GM21576 (cell line): Measurements from ENCODE around the gene EIF4G2.
"Not testable (repeated sequence)": the region's sequence is repeated elsewhere in the genome, so short reads cannot be mapped to it uniquely, and the experiment has no call there.

Experiments
- ATAC-seq: cut with Tn5 transposase; IDR thresholded peaks from one replicate; pipeline ENCODE4 v1.9.1; 2021; ENCODE audit warnings: mild to moderate bottlenecking, moderate library complexity; ENCODE audit not compliant: unreplicated experiment

EIF4G2 gene

GRCh38 chr11:10808553-10809372, at the start of gene EIF4G2:
EIF4G2 (minus strand) TSS chr11:10808926.
- peak; percentile 92 for ATAC-seq

- peak; percentile 95 for ATAC-seq
Measured at GRCh38 chr11:10857709-10858438, 49.1 kb upstream of the EIF4G2 start, which contains the start of gene ZBED5. ZBED5 (minus strand) TSS chr11:10858053; CDS start chr11:10854945, 3,108 bp downstream.

- peak; percentile 1 for ATAC-seq
Measured at GRCh38 chr11:10857459-10857708, 48.7 kb upstream of the EIF4G2 start.

DNA sequence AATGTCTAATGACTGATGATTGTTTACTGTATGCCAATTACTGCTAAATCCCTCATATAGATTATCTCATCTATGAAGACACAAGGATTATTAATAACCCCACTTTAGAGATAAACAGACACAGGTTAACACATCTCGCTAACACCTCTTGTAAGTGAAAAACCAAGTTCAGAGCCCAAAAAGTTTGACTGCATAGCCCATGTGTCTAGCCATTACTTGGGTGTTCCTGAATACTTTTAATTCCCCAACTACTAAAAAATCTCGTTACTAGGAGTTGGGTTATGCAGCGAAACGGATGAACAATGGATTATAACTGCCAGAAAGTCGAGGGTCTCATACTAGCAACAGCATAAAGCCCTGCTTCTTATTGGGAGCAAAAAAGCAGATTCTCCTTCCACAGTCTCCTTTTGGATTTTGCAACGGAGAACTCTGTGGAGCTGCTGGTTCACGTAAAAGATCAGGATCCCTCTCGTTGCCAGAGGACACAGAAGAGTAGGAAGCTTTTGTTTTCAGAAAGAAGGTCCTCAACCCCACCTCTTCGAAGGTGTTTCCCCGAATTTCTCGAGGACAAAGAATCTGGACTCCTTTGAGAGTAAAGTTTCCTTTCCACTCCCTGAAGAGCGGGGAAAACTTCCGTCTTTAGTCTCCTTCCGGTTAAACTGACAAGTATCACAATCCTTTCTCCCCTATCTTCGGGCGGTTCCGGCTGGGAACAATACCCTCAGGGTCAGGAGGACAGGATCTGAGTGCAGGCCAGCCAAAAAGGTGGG, 48.1 kb upstream of the EIF4G2 start:
- ATAC-seq = no peak

GRCh38 chr11:10855295-10855694, 46.6 kb upstream of the EIF4G2 start:
- no peak for ATAC-seq

GRCh38 chr11:10847960-10848860, 39.5 kb upstream of the EIF4G2 start:
- ATAC-seq = no peak

- ATAC-seq = no peak
Measured at GRCh38 chr11:10846660-10847059, 37.9 kb upstream of the EIF4G2 start.

GRCh38 chr11:10845589-10845988, 36.9 kb upstream of the EIF4G2 start:
- no peak for ATAC-seq

GRCh38 chr11:10844796-10845195, 36.1 kb upstream of the EIF4G2 start:
- ATAC-seq = no peak

DNA sequence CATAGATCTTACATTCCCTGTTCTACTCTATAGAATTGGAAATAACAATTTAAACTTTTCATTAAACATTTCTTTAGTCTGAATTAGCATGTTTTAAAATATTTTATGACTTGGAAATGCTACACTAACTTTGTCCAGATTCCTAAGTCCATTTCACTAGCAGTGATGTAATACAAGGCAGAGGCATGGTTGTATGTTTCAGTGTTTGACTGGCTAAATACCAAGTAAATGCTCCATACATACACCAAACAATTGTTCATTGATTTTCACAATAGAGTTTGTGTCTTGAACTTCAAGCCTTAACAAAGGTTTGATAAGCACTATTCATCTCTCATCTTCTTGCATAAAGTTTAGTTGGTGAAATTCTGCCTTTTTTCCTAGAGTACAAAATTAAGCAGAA, 35.6 kb upstream of the EIF4G2 start:
- no peak for ATAC-seq

DNA sequence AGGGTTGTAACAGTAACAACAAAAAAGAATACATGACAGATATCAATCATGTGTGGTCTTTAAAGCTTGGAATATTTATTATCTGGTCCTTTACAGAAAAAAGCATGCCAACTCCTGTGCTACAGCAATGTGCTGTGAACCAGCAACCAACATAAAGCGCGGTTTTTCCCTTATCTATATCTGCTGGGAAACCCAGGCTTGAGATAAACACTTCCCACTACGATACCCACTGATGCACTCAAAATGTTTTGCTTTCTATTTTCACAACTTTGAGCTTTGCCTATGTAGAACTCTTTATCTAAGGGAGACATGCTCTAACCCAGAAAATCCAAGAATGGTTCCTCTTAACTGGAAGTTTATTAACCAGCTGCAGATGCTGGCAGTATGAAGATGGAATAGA, 30.2 kb upstream of the EIF4G2 start:
- no peak for ATAC-seq

DNA sequence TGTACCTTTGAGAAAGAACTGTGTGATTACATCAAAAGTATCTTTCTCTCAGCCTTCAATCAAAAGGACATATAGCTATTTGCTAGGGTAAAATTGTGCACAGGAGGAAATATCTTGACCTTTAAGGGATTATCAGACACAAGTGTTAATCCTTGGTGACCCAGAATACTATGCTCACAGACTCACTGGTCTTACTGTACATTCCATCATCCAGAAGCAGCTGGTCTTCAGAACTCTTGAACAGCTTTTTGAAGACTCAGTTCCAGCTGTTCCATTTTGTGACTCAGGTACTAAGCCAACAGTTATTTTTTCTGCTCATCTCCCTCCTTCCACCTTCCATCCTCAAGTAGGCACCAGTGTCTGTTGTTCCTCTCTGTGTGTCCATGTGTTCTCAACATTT, 29.4 kb upstream of the EIF4G2 start:
- ATAC-seq = no peak

- ATAC-seq = not testable (repeated sequence)
Measured at GRCh38 chr11:10836884-10837283, 28.2 kb upstream of the EIF4G2 start.

DNA sequence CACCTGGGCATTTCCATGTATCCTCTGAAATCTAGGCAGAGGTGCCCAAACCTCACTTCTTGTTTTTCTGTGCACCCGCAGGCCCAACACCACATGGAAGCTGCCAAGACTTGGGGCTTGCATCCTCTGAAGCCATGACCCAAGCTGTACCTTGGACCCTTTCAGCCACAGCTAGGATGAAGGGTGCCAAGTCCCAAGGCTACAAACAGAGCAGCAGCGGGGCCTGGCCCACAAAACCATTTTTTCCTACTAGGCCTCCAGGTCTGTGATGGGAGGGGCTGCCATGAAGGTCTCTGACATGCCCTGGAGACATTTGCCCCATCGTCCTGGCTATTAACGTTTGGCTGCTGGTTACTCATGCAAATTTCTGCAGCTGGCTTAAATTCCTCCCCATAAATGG, 20.4 kb upstream of the EIF4G2 start:
- ATAC-seq = no peak

DNA sequence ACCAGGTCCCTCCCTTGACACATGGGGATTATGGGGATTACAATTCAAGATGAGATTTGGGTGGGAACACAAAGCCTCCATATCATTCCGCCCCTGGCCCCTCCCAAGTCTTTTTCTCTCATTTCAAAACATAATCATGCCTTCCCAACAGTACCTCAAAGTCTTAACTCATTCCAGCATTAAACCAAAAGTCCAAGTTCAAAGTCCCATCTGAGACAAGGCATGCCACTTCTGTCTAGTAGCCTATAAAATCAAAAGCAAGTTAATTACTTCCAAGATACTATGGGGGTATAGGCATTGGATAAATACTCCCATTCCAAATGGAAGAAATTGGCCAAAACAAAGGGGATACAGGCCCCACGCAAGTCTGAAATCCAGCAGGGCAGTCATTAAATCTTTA, 19.7 kb upstream of the EIF4G2 start:
- ATAC-seq = no peak

GRCh38 chr11:10824888-10825287, 16.2 kb upstream of the EIF4G2 start:
- peak; percentile 64 for ATAC-seq

GRCh38 chr11:10823152-10823579, 14.4 kb upstream of the EIF4G2 start:
- ATAC-seq = no peak

GRCh38 chr11:10822491-10822890, 13.8 kb upstream of the EIF4G2 start:
- not testable (repeated sequence) for ATAC-seq

DNA sequence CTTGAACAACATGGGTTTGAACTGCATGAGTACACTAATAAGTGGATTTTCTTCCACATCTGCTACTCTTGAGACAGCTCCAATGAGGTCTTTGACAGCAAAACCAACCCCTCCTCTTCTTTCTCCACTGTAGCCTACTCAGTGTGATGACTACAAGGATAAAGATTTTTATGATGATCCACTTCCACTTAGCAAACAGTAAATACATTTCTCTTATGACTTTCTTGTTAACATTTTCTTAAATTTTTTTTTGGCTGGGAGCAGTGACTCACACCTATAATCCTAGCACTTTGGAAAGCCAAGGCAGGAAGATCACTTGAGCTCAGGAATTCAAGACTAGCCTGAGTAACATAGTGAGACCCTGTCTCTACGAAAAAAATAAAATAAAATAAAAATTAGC, 9.9 kb upstream of the EIF4G2 start:
- no peak for ATAC-seq

- ATAC-seq = no peak
Measured at GRCh38 chr11:10813945-10814344, 5.2 kb upstream of the EIF4G2 start.
